ENCODE data around the gene CELF1.

The CELF1 gene

GRCh38 chr11:47485107-47485506 lies 67.8 kb downstream of the CELF1 start:
- no peak for DNase-seq (ENCODE audit: low spot score)

GRCh38 chr11:47483457-47483856 lies 69.5 kb downstream of the CELF1 start:
- no peak for DNase-seq (ENCODE audit: low spot score)

GRCh38 chr11:47480762-47481161 lies 72.2 kb downstream of the CELF1 start:
- no peak for DNase-seq (ENCODE audit: low spot score)

- DNase-seq (ENCODE audit: low spot score), result no peak
Measured at GRCh38 chr11:47478651-47479329, 74.1 kb downstream of the CELF1 start.

GRCh38 chr11:47477753-47478152 lies 75.2 kb downstream of the CELF1 start:
- no peak for DNase-seq (ENCODE audit: low spot score)

GRCh38 chr11:47477323-47477722 lies 75.6 kb downstream of the CELF1 start:
- no peak for DNase-seq (ENCODE audit: low spot score)

GRCh38 chr11:47470671-47471070 lies 82.3 kb downstream of the CELF1 start:
- DNase-seq (ENCODE audit: low spot score), result no peak

- DNase-seq (ENCODE audit: low spot score), result no peak
Measured at GRCh38 chr11:47469361-47470179, 83.4 kb downstream of the CELF1 start.

GRCh38 chr11:47468598-47469214 lies 84.2 kb downstream of the CELF1 start:
- DNase-seq (ENCODE audit: low spot score), result no peak

- no peak for DNase-seq (ENCODE audit: low spot score)
Measured at GRCh38 chr11:47467357-47467756, 85.6 kb downstream of the CELF1 start.

- no peak for DNase-seq (ENCODE audit: low spot score)
Measured at GRCh38 chr11:47466701-47467250, 86.2 kb downstream of the CELF1 start.

GRCh38 chr11:47466201-47466600 lies 86.7 kb downstream of the CELF1 start:
- no peak for DNase-seq (ENCODE audit: low spot score)

- no peak for DNase-seq (ENCODE audit: low spot score)
Measured at GRCh38 chr11:47464483-47464882, 88.4 kb downstream of the CELF1 start.

- DNase-seq (ENCODE audit: low spot score), result no peak
Measured at GRCh38 chr11:47461876-47462275, 91.1 kb downstream of the CELF1 start.

GRCh38 chr11:47460571-47461235 lies 92.2 kb downstream of the CELF1 start:
- no peak for DNase-seq (ENCODE audit: low spot score)

- peak; percentile 70 for DNase-seq (ENCODE audit: low spot score)
Measured at GRCh38 chr11:47454258-47454671, 98.7 kb downstream of the CELF1 start.

GRCh38 chr11:47453365-47453764 lies 99.6 kb downstream of the CELF1 start:
- no peak for DNase-seq (ENCODE audit: low spot score)

- DNase-seq (ENCODE audit: low spot score), result no peak
Measured at GRCh38 chr11:47451990-47452389, 100.9 kb downstream of the CELF1 start.

- no peak for DNase-seq (ENCODE audit: low spot score)
Measured at GRCh38 chr11:47451436-47451835, 101.5 kb downstream of the CELF1 start.

GRCh38 chr11:47449541-47449940 lies 103.4 kb downstream of the CELF1 start:
- DNase-seq (ENCODE audit: low spot score), result no peak

- no peak for DNase-seq (ENCODE audit: low spot score)
Measured at GRCh38 chr11:47448566-47449427, 104.1 kb downstream of the CELF1 start, which contains the start of gene RAPSN. Gene RAPSN, minus strand, starts transcription at chr11:47449136. Its CDS starts 172 bp downstream, at chr11:47448964.
